H9 (cell line): ENCODE results near the gene RBKS. TPM values are rescaled to one million over a fixed set of nuclear protein-coding genes. Genes with fewer than 3 reads are reported as not detected.

ENCODE experiments used
- DNase-seq: peaks from one replicate; pipeline ENCODE4 v3.0.0-alpha.2; 2017
- H2AFZ ChIP-seq: one replicate; pipeline ENCODE4 v1.6.1; 2013; ENCODE audit warnings: mild to moderate bottlenecking, low read length, control low read depth, moderate library complexity
- H2AK5ac ChIP-seq: 2 replicates; pipeline ENCODE4 v1.6.1; 2013; ENCODE audit warnings: low read length, control low read depth, mixed read lengths; ENCODE audit not compliant: insufficient read length
- H2BK120ac ChIP-seq: one replicate; pipeline ENCODE4 v1.6.1; 2013; ENCODE audit warnings: low read depth, mild to moderate bottlenecking, low read length, control low read depth, inconsistent platforms; ENCODE audit not compliant: poor library complexity, severe bottlenecking
- H2BK12ac ChIP-seq: 2 replicates; pipeline ENCODE4 v1.6.1; 2013; ENCODE audit warnings: low read length, control low read depth, mixed read lengths, low read depth; ENCODE audit not compliant: insufficient read length
- H2BK15ac ChIP-seq: 2 replicates; pipeline ENCODE4 v1.6.1; 2013; ENCODE audit warnings: low read depth, low read length, control low read depth
- H2BK20ac ChIP-seq: one replicate; pipeline ENCODE4 v1.6.1; 2013; ENCODE audit warnings: low read depth, mild to moderate bottlenecking, low read length, control low read depth, inconsistent platforms; ENCODE audit not compliant: poor library complexity, severe bottlenecking
- H2BK5ac ChIP-seq: 2 replicates; pipeline ENCODE4 v1.6.1; 2013; ENCODE audit warnings: low read length, control low read depth, mixed read lengths; ENCODE audit not compliant: insufficient read length
- H3K14ac ChIP-seq: 2 replicates; pipeline ENCODE4 v1.6.1; 2013; ENCODE audit warnings: low read length, control low read depth; ENCODE audit not compliant: insufficient read depth
- H3K18ac ChIP-seq: 2 replicates; pipeline ENCODE4 v1.6.1; 2013; ENCODE audit warnings: low read depth, mild to moderate bottlenecking, mixed read lengths, low read length, control low read depth; ENCODE audit not compliant: insufficient read length
- H3K23ac ChIP-seq: 2 replicates; pipeline ENCODE4 v1.6.1; 2013; ENCODE audit warnings: low read length, control low read depth, mixed read lengths, low read depth; ENCODE audit not compliant: insufficient read length
- H3K23me2 ChIP-seq: 2 replicates; pipeline ENCODE4 v1.6.1; 2013; ENCODE audit warnings: low read depth, mild to moderate bottlenecking, mixed read lengths, low read length, control low read depth; ENCODE audit not compliant: insufficient read length, poor library complexity, severe bottlenecking
- H3K27ac ChIP-seq: 2 replicates; pipeline ENCODE4 v1.5.1; 2013; ENCODE audit warnings: low read length, control low read depth, mixed read lengths, low read depth; ENCODE audit not compliant: insufficient read length
- H3K27me3 ChIP-seq: 2 replicates; pipeline ENCODE4 v1.6.1; 2013; ENCODE audit warnings: low read length, control low read depth, inconsistent platforms; ENCODE audit not compliant: insufficient read depth
- H3K4ac ChIP-seq: 2 replicates; pipeline ENCODE4 v1.6.1; 2013; ENCODE audit warnings: low read depth, mild to moderate bottlenecking, control low read depth, inconsistent platforms, low read length, moderate library complexity
- H3K4me1 ChIP-seq: 2 replicates; pipeline ENCODE4 v1.6.1; 2013; ENCODE audit warnings: low read length, control low read depth, inconsistent platforms; ENCODE audit not compliant: insufficient read depth
- H3K4me2 ChIP-seq: 2 replicates; pipeline ENCODE4 v1.6.1; 2013; ENCODE audit warnings: low read length, control low read depth, mixed read lengths; ENCODE audit not compliant: insufficient read length, insufficient read depth
- H3K56ac ChIP-seq: 2 replicates; pipeline ENCODE4 v1.6.1; 2013; ENCODE audit warnings: low read depth, mild to moderate bottlenecking, mixed read lengths, low read length, control low read depth; ENCODE audit not compliant: insufficient read length
- H3K79me1 ChIP-seq: 2 replicates; pipeline ENCODE4 v1.6.1; 2013; ENCODE audit warnings: low read depth, mild to moderate bottlenecking, moderate library complexity, low read length, control low read depth, inconsistent platforms; ENCODE audit not compliant: insufficient read depth, poor library complexity, severe bottlenecking
- H3K79me2 ChIP-seq: 2 replicates; pipeline ENCODE4 v1.6.1; 2013; ENCODE audit warnings: low read length, control low read depth, inconsistent platforms; ENCODE audit not compliant: insufficient read depth
- H3K9ac ChIP-seq: 2 replicates; pipeline ENCODE4 v1.6.1; 2013; ENCODE audit warnings: low read length, control low read depth, mixed read lengths; ENCODE audit not compliant: insufficient read length; ENCODE audit errors: extremely low read depth
- H3K9me3 ChIP-seq: one replicate; pipeline ENCODE4 v1.6.1; 2013; ENCODE audit warnings: low read depth, low read length, inconsistent platforms; ENCODE audit not compliant: control insufficient read depth
- H3T11ph ChIP-seq: one replicate; pipeline ENCODE4 v1.6.1; 2013; ENCODE audit warnings: mild to moderate bottlenecking, low read length, control low read depth, inconsistent platforms
- H4K20me1 ChIP-seq: one replicate; pipeline ENCODE4 v1.6.1; 2013; ENCODE audit not compliant: control insufficient read depth, insufficient read length, insufficient read depth
- H4K5ac ChIP-seq: 2 replicates; pipeline ENCODE4 v1.6.1; 2013; ENCODE audit warnings: low read depth, mild to moderate bottlenecking, mixed read lengths, low read length, control low read depth; ENCODE audit not compliant: insufficient read length
- H4K8ac ChIP-seq: replicated peaks from 2 replicates; pipeline ENCODE4 v1.6.1; 2013; ENCODE audit warnings: low read length, control low read depth, mixed read lengths, low read depth; ENCODE audit not compliant: insufficient read length
- H4K91ac ChIP-seq: 2 replicates; pipeline ENCODE4 v1.6.1; 2013; ENCODE audit warnings: low read depth, mild to moderate bottlenecking, moderate library complexity, mixed read lengths, low read length, control low read depth; ENCODE audit not compliant: insufficient read length
- H3K27ac Mint-ChIP-seq, 3 experiments: 2 replicates in 2 of 3; 3 replicates in 1 of 3; pipeline ENCODE4 v1.8.0; 2020 to 2021; ENCODE audit warnings: mixed read lengths in 3 of 3, mild to moderate bottlenecking in 1 of 3, moderate library complexity in 1 of 3
- H3K27me3 Mint-ChIP-seq: 2 replicates; pipeline ENCODE4 v1.8.0; 2021; ENCODE audit warnings: low read depth, mild to moderate bottlenecking, moderate library complexity, mixed read lengths
- H3K36me3 Mint-ChIP-seq, 3 experiments: 2 replicates in 2 of 3; 3 replicates in 1 of 3; pipeline ENCODE4 v1.8.0; 2020 to 2021; ENCODE audit warnings: low read depth in 3 of 3, mixed read lengths in 3 of 3; ENCODE audit not compliant: insufficient read depth in 1 of 3
- H3K4me1 Mint-ChIP-seq, 2 experiments: 2 replicates each; pipeline ENCODE4 v1.8.0; 2020; ENCODE audit warnings: mixed read lengths in 2 of 2
- H3K4me3 Mint-ChIP-seq, 2 experiments: 2 replicates in 1 of 2; 3 replicates in 1 of 2; pipeline ENCODE4 v1.8.0; 2020 to 2021; ENCODE audit warnings: mild to moderate bottlenecking in 2 of 2, mixed read lengths in 2 of 2, moderate library complexity in 1 of 2
- H3K9me3 Mint-ChIP-seq, 2 experiments: 2 replicates in 1 of 2; 3 replicates in 1 of 2; pipeline ENCODE4 v1.8.0; 2020; ENCODE audit warnings: mild to moderate bottlenecking in 2 of 2, mixed read lengths in 2 of 2, moderate library complexity in 1 of 2
- total RNA-seq: library from RNA; stranded (reverse); gene quantifications from 2 replicates; pipeline ENCODE4 v1.2.1, GENCODE V29; 2021
- TF ChIP-seq, protein P1 (sequence below): fragments of 200-600 bp; sonication (generic); conservative IDR thresholded peaks from 3 replicates; pipeline ENCODE4 v1.8.0; 2021; ENCODE audit warnings: antibody characterized with exemption, mild to moderate bottlenecking

Gene RBKS
- total RNA-seq, 1 experiment from 2014 or later = 2.3 TPM

DNA sequence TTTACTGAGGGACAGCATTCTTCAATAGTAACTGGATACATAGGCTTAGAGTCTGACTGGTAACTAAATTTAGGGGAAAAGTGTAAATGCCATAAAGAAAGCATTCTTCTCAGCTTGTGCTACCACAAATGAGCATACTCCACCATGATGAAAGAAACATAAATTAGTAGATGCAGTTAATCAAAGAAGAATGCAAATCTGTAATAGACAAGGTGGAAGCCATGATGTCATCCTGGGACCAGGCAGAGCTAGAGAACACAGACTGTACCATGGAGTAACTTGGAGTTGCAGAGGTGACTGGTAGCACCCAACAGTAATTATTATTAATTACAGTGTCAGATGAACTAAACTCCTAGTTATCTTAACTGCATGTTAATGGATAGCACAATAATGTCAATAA, 51.7 kb downstream of the RBKS start:
- no peak overlapping the region for H2BK120ac ChIP-seq
- no peaks in the 10 kb centered on the region for H3K36me3 Mint-ChIP-seq
- no peak overlapping the region for H3K4me3 Mint-ChIP-seq
- no peaks in the 10 kb centered on the region for H3K9me3 ChIP-seq
- H2AFZ ChIP-seq = no peak overlapping the region
- no peak overlapping the region for H4K8ac ChIP-seq
- H3K9me3 Mint-ChIP-seq = no peaks in the 10 kb centered on the region; a peak in 1 of 5 replicates
- H4K5ac ChIP-seq = no peak overlapping the region
- H3K27me3 Mint-ChIP-seq = no peaks in the 10 kb centered on the region
- H3K23ac ChIP-seq = no peak overlapping the region
- no peak for DNase-seq
- no peak overlapping the region for H3K4me2 ChIP-seq
- no peaks in the 10 kb centered on the region for H3K27me3 ChIP-seq
- H3T11ph ChIP-seq = no peak overlapping the region
- H3K14ac ChIP-seq = no peak overlapping the region
- H3K4me1 ChIP-seq = no peaks in the 10 kb centered on the region
- no peak overlapping the region for H2BK5ac ChIP-seq
- H2AK5ac ChIP-seq = no peak overlapping the region
- no peak overlapping the region for H2BK20ac ChIP-seq
- no peak overlapping the region for H3K18ac ChIP-seq
- H3K27ac ChIP-seq = no peak overlapping the region
- no peaks in the 10 kb centered on the region for H4K20me1 ChIP-seq
- H3K4me1 Mint-ChIP-seq = no peaks in the 10 kb centered on the region
- H3K4ac ChIP-seq = no peak overlapping the region
- no peaks in the 10 kb centered on the region for H3K79me1 ChIP-seq
- no peak overlapping the region for H2BK15ac ChIP-seq
- H3K27ac Mint-ChIP-seq = no peak overlapping the region
- no peaks in the 10 kb centered on the region for H3K79me2 ChIP-seq
- H2BK12ac ChIP-seq = no peak overlapping the region
- no peak overlapping the region for H3K9ac ChIP-seq
- no peaks in the 10 kb centered on the region for H3K23me2 ChIP-seq
- H3K56ac ChIP-seq = no peak overlapping the region
- TF ChIP-seq, protein P1, sequence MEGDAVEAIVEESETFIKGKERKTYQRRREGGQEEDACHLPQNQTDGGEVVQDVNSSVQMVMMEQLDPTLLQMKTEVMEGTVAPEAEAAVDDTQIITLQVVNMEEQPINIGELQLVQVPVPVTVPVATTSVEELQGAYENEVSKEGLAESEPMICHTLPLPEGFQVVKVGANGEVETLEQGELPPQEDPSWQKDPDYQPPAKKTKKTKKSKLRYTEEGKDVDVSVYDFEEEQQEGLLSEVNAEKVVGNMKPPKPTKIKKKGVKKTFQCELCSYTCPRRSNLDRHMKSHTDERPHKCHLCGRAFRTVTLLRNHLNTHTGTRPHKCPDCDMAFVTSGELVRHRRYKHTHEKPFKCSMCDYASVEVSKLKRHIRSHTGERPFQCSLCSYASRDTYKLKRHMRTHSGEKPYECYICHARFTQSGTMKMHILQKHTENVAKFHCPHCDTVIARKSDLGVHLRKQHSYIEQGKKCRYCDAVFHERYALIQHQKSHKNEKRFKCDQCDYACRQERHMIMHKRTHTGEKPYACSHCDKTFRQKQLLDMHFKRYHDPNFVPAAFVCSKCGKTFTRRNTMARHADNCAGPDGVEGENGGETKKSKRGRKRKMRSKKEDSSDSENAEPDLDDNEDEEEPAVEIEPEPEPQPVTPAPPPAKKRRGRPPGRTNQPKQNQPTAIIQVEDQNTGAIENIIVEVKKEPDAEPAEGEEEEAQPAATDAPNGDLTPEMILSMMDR = no peak
- H4K91ac ChIP-seq = no peak overlapping the region
